ENCODE data around the gene RAVER1. TPM values are rescaled to one million over a fixed set of nuclear protein-coding genes. Genes with fewer than 3 reads are reported as not detected.

Gene RAVER1
- total and polyA plus RNA-seq, 9 of the 15 experiments (the other 6 are each of a cell fraction or from before 2014, with no cell fraction given): 0.06 to 113 (median 7.0) TPM

GRCh38 chr19:10315335-10316214 is 17.8 kb downstream of the RAVER1 start, which contains the start of gene FDX2 (continued):
- TF ChIP-seq ZNF407 (IDR thresholded peaks at IDR 0.05; ENCODE audit: low read depth) (no peak), ESRRA (IDR thresholded peaks at IDR 0.05; ENCODE audit: borderline replicate concordance, low read depth) (no peak), ZNF644 (tag; IDR thresholded peaks at IDR 0.05; ENCODE audit: low read depth) (0 out of 2 replicates have a peak, but pooled peaks have one; percentile 35), HBP1 (CRISPR knock-in tag; IDR thresholded peaks at IDR 0.05) (0 out of 2 replicates have a peak, but pooled peaks have one; percentile 22), PCBP2 (IDR thresholded peaks at IDR 0.05; ENCODE audit: low read depth, low read length, poor library complexity, severe bottlenecking) (no peak), NR2F6 (CRISPR knock-in tag; IDR thresholded peaks at IDR 0.05) (no peak), HLTF (IDR thresholded peaks at IDR 0.05) (no peak), EP400 (IDR thresholded peaks at IDR 0.05) (peak; percentile 67), PHF20 (IDR thresholded peaks at IDR 0.05; ENCODE audit: partially characterized antibody) (peak; percentile 97), CHCHD3 (CRISPR knock-in tag; IDR thresholded peaks at IDR 0.05) (no peak), TAF1 (IDR thresholded peaks at IDR 0.05; ENCODE audit: control insufficient read depth, extremely low read depth, insufficient read depth, low read length, severe bottlenecking) (peak; percentile 44), EP300 (IDR thresholded peaks at IDR 0.05; ENCODE audit: low read length) (no peak), SIN3A (IDR thresholded peaks at IDR 0.05; ENCODE audit: borderline replicate concordance in 2 of 2, control insufficient read depth in 1 of 2, low read depth in 2 of 2, low read length in 2 of 2) (peak; percentile 97 to 99), NR4A1 (CRISPR knock-in tag; IDR thresholded peaks at IDR 0.05) (no peak), NR4A1 (tag; IDR thresholded peaks at IDR 0.05) (peak; percentile 57; the same call in 1 of the 2 replicates), RUNX1 (IDR thresholded peaks at IDR 0.05; ENCODE audit: low read depth) (no peak; the same call in 1 of the 2 replicates), RAD51 (IDR thresholded peaks at IDR 0.05; ENCODE audit: borderline replicate concordance, low read depth) (peak; percentile 99)

Data from K562 (cell line).